Neural cell (in vitro differentiated cells): ENCODE results near the gene GTSE1. TPM values are rescaled to one million over a fixed set of nuclear protein-coding genes. Genes with fewer than 3 reads are reported as not detected.

Experiments
- H2AFZ ChIP-seq: fragments of 200-600, 300-800 bp; sonication (generic), shearing (Covaris generic); 2 replicates; pipeline ENCODE4 v1.6.0; 2014; ENCODE audit warnings: low read depth, mild to moderate bottlenecking, antibody characterized with exemption, low read length, moderate library complexity
- H3F3A ChIP-seq: fragments of 200-600 bp; shearing (Covaris generic); 2 replicates; pipeline ENCODE4 v1.6.1; 2016; ENCODE audit warnings: mild to moderate bottlenecking, moderate library complexity, mixed read lengths, antibody characterized with exemption, low read length; ENCODE audit not compliant: insufficient read depth, poor library complexity, severe bottlenecking
- H3K27ac ChIP-seq: fragments of 200-600, 300-800 bp; sonication (generic), shearing (Covaris generic); 2 replicates; pipeline ENCODE4 v1.5.1; 2014; ENCODE audit warnings: mild to moderate bottlenecking, low read length, moderate library complexity
- H3K27me3 ChIP-seq: fragments of 300-800, 200-600 bp; sonication (generic), shearing (Covaris generic); 2 replicates; pipeline ENCODE4 v1.6.0; 2014; ENCODE audit warnings: mild to moderate bottlenecking, low read depth, low read length, moderate library complexity; ENCODE audit not compliant: insufficient read depth
- H3K36me3 ChIP-seq: fragments of 300-800, 200-600 bp; sonication (generic), shearing (Covaris generic); 2 replicates; pipeline ENCODE4 v1.5.1; 2014; ENCODE audit warnings: mild to moderate bottlenecking, antibody characterized with exemption, low read length, moderate library complexity; ENCODE audit not compliant: insufficient read depth
- H3K4me2 ChIP-seq: fragments of 300-800, 200-600 bp; sonication (generic), shearing (Covaris generic); 2 replicates; pipeline ENCODE4 v1.6.0; 2014; ENCODE audit warnings: mild to moderate bottlenecking, low read length
- H3K4me3 ChIP-seq: fragments of 300-800, 200-600 bp; sonication (generic), shearing (Covaris generic); 2 replicates; pipeline ENCODE4 v1.5.1; 2014; ENCODE audit warnings: mild to moderate bottlenecking, low read length, moderate library complexity
- H3K79me2 ChIP-seq: fragments of 200-600 bp; shearing (Covaris generic); replicated peaks from 2 replicates; pipeline ENCODE4 v1.6.0; 2014; ENCODE audit warnings: mild to moderate bottlenecking, low read length, moderate library complexity; ENCODE audit not compliant: insufficient read depth
- H3K9ac ChIP-seq: fragments of 300-800, 200-600 bp; sonication (generic), shearing (Covaris generic); 2 replicates; pipeline ENCODE4 v1.6.1; 2016; ENCODE audit warnings: mild to moderate bottlenecking, low read length, mixed read lengths
- H3K9me2 ChIP-seq: fragments of 200-600 bp; shearing (Covaris generic); 2 replicates; pipeline ENCODE4 v1.6.1; 2016; ENCODE audit warnings: mild to moderate bottlenecking, low read length, mixed read lengths; ENCODE audit not compliant: insufficient read depth
- H3K9me3 ChIP-seq: fragments of 200-600, 300-800 bp; sonication (generic), shearing (Covaris generic); 2 replicates; pipeline ENCODE4 v1.6.1; 2016; ENCODE audit warnings: mild to moderate bottlenecking, mixed run types, low read length, moderate library complexity, mixed read lengths
- H4K20me1 ChIP-seq: fragments of 200-600 bp; shearing (Covaris generic); 2 replicates; pipeline ENCODE4 v1.6.1; 2016; ENCODE audit warnings: mild to moderate bottlenecking, mixed run types; ENCODE audit not compliant: insufficient read depth
- EP300 ChIP-seq: fragments of 450-650 bp; conservative IDR thresholded peaks from 2 replicates; pipeline ENCODE4 v1.6.1; 2014; ENCODE audit warnings: antibody characterized with exemption, mild to moderate bottlenecking, moderate library complexity; ENCODE audit not compliant: poor library complexity, severe bottlenecking
- EZH2 ChIP-seq: fragments of 200-600, 300-800 bp; shearing (Covaris generic), sonication (generic); IDR thresholded peaks from 2 replicates; pipeline ENCODE4 v1.6.1; 2014; ENCODE audit warnings: antibody characterized with exemption, low read length, borderline replicate concordance, mild to moderate bottlenecking; ENCODE audit not compliant: insufficient read depth, poor library complexity, severe bottlenecking
- MXI1 ChIP-seq: fragments of 450-650 bp; conservative IDR thresholded peaks from 2 replicates; pipeline ENCODE4 v1.6.1; 2014; ENCODE audit warnings: antibody characterized with exemption, mild to moderate bottlenecking; ENCODE audit not compliant: poor library complexity, severe bottlenecking
- POLR2AphosphoS5 ChIP-seq: IDR thresholded peaks from 2 replicates; pipeline ENCODE4 v1.6.1; 2012
- RAD21 ChIP-seq: fragments of 450-650 bp; conservative IDR thresholded peaks from 2 replicates; pipeline ENCODE4 v1.6.1; 2014; ENCODE audit warnings: antibody characterized with exemption, mild to moderate bottlenecking, moderate library complexity
- REST ChIP-seq: IDR thresholded peaks from 2 replicates; pipeline ENCODE4 v1.6.1; 2012; ENCODE audit warnings: borderline replicate concordance
- SMC3 ChIP-seq: fragments of 450-650 bp; conservative IDR thresholded peaks from 2 replicates; pipeline ENCODE4 v1.6.1; 2014; ENCODE audit warnings: antibody characterized with exemption, mild to moderate bottlenecking, moderate library complexity; ENCODE audit not compliant: poor library complexity
- TAF1 ChIP-seq: IDR thresholded peaks from 2 replicates; pipeline ENCODE4 v1.6.1; 2012; ENCODE audit warnings: low read depth
- polyA plus RNA-seq: library from polyadenylated mRNA; depleted of rRNA; stranded (reverse); fragments of >200 nt; gene quantifications from 2 replicates; pipeline ENCODE4 v1.2.3, GENCODE V29; 2014
- TF ChIP-seq, protein P1 (sequence below): fragments of 450-650 bp; IDR thresholded peaks from 2 replicates; pipeline ENCODE4 v1.5.1; 2014; ENCODE audit warnings: antibody characterized with exemption, mild to moderate bottlenecking, moderate library complexity; ENCODE audit not compliant: poor library complexity, severe bottlenecking

The GTSE1 gene
- polyA plus RNA-seq, 1 donor from 2014 or later, result 0.28 TPM

- no peak overlapping the region for H3K9ac ChIP-seq
- H3F3A ChIP-seq, result no peaks in the 10 kb centered on the region
- no peaks in the 10 kb centered on the region for H3K36me3 ChIP-seq
- no peaks in the 10 kb centered on the region for H3K9me3 ChIP-seq
- no peaks in the 10 kb centered on the region for H3K27me3 ChIP-seq
- no peak overlapping the region for H3K27ac ChIP-seq
- peak overlapping the region; percentile 62 for H3K4me2 ChIP-seq
- H4K20me1 ChIP-seq, result no peaks in the 10 kb centered on the region
- no peak overlapping the region for H2AFZ ChIP-seq
- peak overlapping the region; percentile 81 for H3K4me3 ChIP-seq
- TF ChIP-seq TAF1 (no peak), REST (no peak), RAD21 (no peak), EZH2 (no peak), SMC3 (no peak), POLR2AphosphoS5 (no peak), MXI1 (no peak), EP300 (no peak)
- TF ChIP-seq, protein P1, sequence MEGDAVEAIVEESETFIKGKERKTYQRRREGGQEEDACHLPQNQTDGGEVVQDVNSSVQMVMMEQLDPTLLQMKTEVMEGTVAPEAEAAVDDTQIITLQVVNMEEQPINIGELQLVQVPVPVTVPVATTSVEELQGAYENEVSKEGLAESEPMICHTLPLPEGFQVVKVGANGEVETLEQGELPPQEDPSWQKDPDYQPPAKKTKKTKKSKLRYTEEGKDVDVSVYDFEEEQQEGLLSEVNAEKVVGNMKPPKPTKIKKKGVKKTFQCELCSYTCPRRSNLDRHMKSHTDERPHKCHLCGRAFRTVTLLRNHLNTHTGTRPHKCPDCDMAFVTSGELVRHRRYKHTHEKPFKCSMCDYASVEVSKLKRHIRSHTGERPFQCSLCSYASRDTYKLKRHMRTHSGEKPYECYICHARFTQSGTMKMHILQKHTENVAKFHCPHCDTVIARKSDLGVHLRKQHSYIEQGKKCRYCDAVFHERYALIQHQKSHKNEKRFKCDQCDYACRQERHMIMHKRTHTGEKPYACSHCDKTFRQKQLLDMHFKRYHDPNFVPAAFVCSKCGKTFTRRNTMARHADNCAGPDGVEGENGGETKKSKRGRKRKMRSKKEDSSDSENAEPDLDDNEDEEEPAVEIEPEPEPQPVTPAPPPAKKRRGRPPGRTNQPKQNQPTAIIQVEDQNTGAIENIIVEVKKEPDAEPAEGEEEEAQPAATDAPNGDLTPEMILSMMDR, result no peak
- H3K9me2 ChIP-seq, result no peaks in the 10 kb centered on the region
- H3K79me2 ChIP-seq, result peaks cover 3% of the 10 kb centered on the region
These were observed 612 bp downstream of the GTSE1 start for GRCh38 chr22:46297151-46297812.

DNA sequence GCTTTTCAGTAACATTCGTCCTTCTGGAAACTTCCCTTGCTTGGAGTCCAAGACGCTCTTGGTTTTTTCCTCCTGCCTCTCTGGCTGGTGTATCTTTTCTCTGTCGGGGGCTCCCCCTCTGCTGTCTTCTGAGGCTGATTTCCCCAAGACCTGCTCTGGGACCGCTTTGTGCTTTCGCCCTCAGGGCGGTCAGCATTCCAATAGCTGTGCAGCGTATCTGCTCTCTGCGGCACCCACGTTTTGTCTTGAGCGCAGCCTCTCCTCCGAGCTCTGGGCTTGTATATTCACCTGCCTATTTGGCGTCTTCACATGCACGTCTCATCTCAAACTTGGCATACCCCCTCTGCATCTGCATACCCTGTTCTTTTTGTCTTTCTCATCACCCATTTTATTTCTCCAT lies 2.4 kb downstream of the GTSE1 start:
- no peaks in the 10 kb centered on the region for H3K9me3 ChIP-seq
- H4K20me1 ChIP-seq, result no peaks in the 10 kb centered on the region
- TF ChIP-seq TAF1 (no peak), POLR2AphosphoS5 (no peak), RAD21 (no peak)
- no peak overlapping the region for H3K4me2 ChIP-seq
- no peak overlapping the region for H3K9ac ChIP-seq
- no peak overlapping the region for H3K27ac ChIP-seq
- no peaks in the 10 kb centered on the region for H3K9me2 ChIP-seq
- no peaks in the 10 kb centered on the region for H3K27me3 ChIP-seq
- H3F3A ChIP-seq, result no peaks in the 10 kb centered on the region
- peaks cover 7% of the 10 kb centered on the region for H3K79me2 ChIP-seq
- no peak overlapping the region for H2AFZ ChIP-seq
- no peaks in the 10 kb centered on the region for H3K36me3 ChIP-seq
- H3K4me3 ChIP-seq, result no peak overlapping the region

- no peaks in the 10 kb centered on the region for H4K20me1 ChIP-seq
- H2AFZ ChIP-seq, result no peak overlapping the region
- no peak overlapping the region for H3K4me2 ChIP-seq
- no peak overlapping the region for H3K9ac ChIP-seq
- H3K79me2 ChIP-seq, result peaks cover 8% of the 10 kb centered on the region
- H3K9me2 ChIP-seq, result no peaks in the 10 kb centered on the region
- no peak overlapping the region for H3K4me3 ChIP-seq
- no peaks in the 10 kb centered on the region for H3F3A ChIP-seq
- no peaks in the 10 kb centered on the region for H3K27me3 ChIP-seq
- TF ChIP-seq REST (no peak), EP300 (no peak), POLR2AphosphoS5 (no peak), MXI1 (no peak), RAD21 (no peak), EZH2 (no peak), SMC3 (no peak), TAF1 (no peak)
- TF ChIP-seq, protein P1, result no peak
- no peaks in the 10 kb centered on the region for H3K9me3 ChIP-seq
- H3K27ac ChIP-seq, result no peak overlapping the region
- no peaks in the 10 kb centered on the region for H3K36me3 ChIP-seq
These were observed 3.8 kb downstream of the GTSE1 start for GRCh38 chr22:46300491-46300890.
